ENCODE results near the gene VTI1A. TPM values are rescaled to one million over a fixed set of nuclear protein-coding genes. Genes with fewer than 3 reads are reported as not detected.
A peak's percentile ranks its signal among the peaks of the same experiment; 100 is the strongest.

VTI1A gene
- total and polyA plus RNA-seq, 2 of the 4 experiments (the other 2 are of a cell fraction) = 9.7 to 24.9 TPM

GRCh38 chr10:112817981-112818777 lies 371.2 kb downstream of the VTI1A start:
- BruUV-seq (replicated peaks) = TSS peak; percentile 25
- 80% methylated on average over 1 of the region's 14 CpGs; no CpG with 5 or more reads in 1 of the 2 experiments for WGBS, 2 experiments (ENCODE audit: extremely low coverage in 2 of 2, insufficient read length in 1 of 2)
- ATAC-seq (ENCODE audit: low read depth) = no peak
- no peak overlapping the region for H2BK120ac ChIP-seq (ENCODE audit: low read depth, low read length)
- TF ChIP-seq RFX5 (IDR thresholded peaks at IDR 0.05; ENCODE audit: low read depth, low read length) (no peak), POLR2A (IDR thresholded peaks at IDR 0.05; ENCODE audit: low read depth, low read length) (no peak), CHD1 (IDR thresholded peaks at IDR 0.05; ENCODE audit: low read depth, low read length) (no peak)
- no peak overlapping the region for H4K5ac ChIP-seq (ENCODE audit: low read depth, low read length)
- DNase-seq = no peak
- H3K9me3 ChIP-seq (ENCODE audit: control insufficient read depth, insufficient read depth, low read length) = no peaks in the 10 kb centered on the region
- no peak overlapping the region for H2AFZ ChIP-seq (replicated peaks; ENCODE audit: low read length, poor library complexity)
- no peak overlapping the region for H3K18ac ChIP-seq (ENCODE audit: low read depth, low read length)
- no peak overlapping the region for H4K8ac ChIP-seq (ENCODE audit: low read depth in 2 of 2, low read length in 2 of 2)
- no peak overlapping the region for H3K23ac ChIP-seq (ENCODE audit: low read depth, low read length)
- H3K4me1 ChIP-seq (ENCODE audit: control insufficient read depth, insufficient read depth, low read length) = peaks cover 9% of the 10 kb centered on the region
- peaks cover 2% of the 10 kb centered on the region; the same call in 1 of the 2 replicates for H4K20me1 ChIP-seq (ENCODE audit: insufficient read depth, low read length)
- H3K36me3 ChIP-seq (ENCODE audit: control insufficient read depth, insufficient read depth, low read length) = no peaks in the 10 kb centered on the region
- CTCF ChIA-PET = no interaction called here
- no peak overlapping the region for H3K4me2 ChIP-seq (ENCODE audit: low read depth, low read length)
- dilution Hi-C loops (cut with HindIII; ENCODE audit: low sequenced_read_pairs, unreplicated experiment) = no loop called here
- POLR2A ChIA-PET (ENCODE audit: unreplicated experiment) = interaction anchor here (0.6 kb wide), 1 partner anchor 308 kb away, joined by 3 read pairs; no protein-coding TSS in a partner anchor
- H3K9me1 ChIP-seq (ENCODE audit: insufficient read depth, low read length) = peaks cover 3% of the 10 kb centered on the region; the same call in 1 of the 2 replicates
- H4K91ac ChIP-seq (ENCODE audit: insufficient read depth, low read depth, low read length) = no peak overlapping the region
- no peak overlapping the region for H3K56ac ChIP-seq (ENCODE audit: extremely low read depth, insufficient read depth, low read length)
- H2BK5ac ChIP-seq (ENCODE audit: low read depth, low read length, poor library complexity, severe bottlenecking) = no peak overlapping the region
- H3K27ac ChIP-seq (ENCODE audit: insufficient read depth, low read length) = no peak overlapping the region
- no peaks in the 10 kb centered on the region for H3K27me3 ChIP-seq (ENCODE audit: control insufficient read depth, insufficient read depth, low read length)
- no peaks in the 10 kb centered on the region for H3K79me1 ChIP-seq (ENCODE audit: low read depth in 1 of 2, low read length in 2 of 2)
- H3K4me3 ChIP-seq (ENCODE audit: insufficient read depth, low read depth, low read length) = no peak overlapping the region
- H3K9ac ChIP-seq (ENCODE audit: low read depth, low read length) = no peak overlapping the region
- no peak overlapping the region for H2BK15ac ChIP-seq (ENCODE audit: low read depth, low read length)
- in situ Hi-C loops (cut with MboI; ENCODE audit: low sequenced_read_pairs) = no loop called here
- no peak overlapping the region for H2AK9ac ChIP-seq (replicated peaks; ENCODE audit: low read depth, low read length, poor library complexity)
- intact Hi-C loops (cut with micrococcal nuclease) = loop anchor here (10.0 kb wide), 2 partner anchors 307 to 567 kb away; no protein-coding TSS in a partner anchor
- H3K14ac ChIP-seq (replicated peaks; ENCODE audit: low read depth, low read length) = no peak overlapping the region
- H3K4ac ChIP-seq (ENCODE audit: low read depth, low read length) = no peak overlapping the region
- H2BK20ac ChIP-seq (ENCODE audit: low read depth, low read length) = no peak overlapping the region
- H2AK5ac ChIP-seq (ENCODE audit: low read depth, low read length) = no peak overlapping the region

All from IMR-90 (cell line).